ENCODE measurements around the gene CFAP46. TPM values are rescaled to one million over a fixed set of nuclear protein-coding genes. Genes with fewer than 3 reads are reported as not detected.

CFAP46 gene
- polyA plus RNA-seq, 1 of the 3 experiments (the other 2 are of a cell fraction), result 3.9 TPM

DNA sequence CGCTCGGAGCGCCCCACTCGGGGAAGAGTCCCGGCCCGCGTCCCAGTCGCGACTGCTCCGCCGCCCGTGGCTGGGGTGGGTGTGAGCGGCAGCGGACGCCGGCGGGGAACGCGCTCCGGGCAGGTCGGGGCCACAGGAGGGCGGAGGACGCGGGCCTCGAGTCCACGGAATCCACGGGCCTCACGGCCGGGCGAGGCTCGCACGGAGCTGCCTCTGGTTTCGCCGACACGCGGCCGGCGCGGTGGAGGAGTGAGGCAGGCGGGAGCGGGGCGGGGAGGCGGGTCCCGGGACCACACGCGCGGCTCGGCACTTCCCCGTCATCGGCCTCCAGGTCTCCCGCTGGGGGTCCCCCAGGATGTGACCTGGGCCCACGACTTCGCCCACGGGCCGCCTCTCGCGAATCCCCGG, 155.9 kb downstream of the CFAP46 start:
- H3K79me2 ChIP-seq (ENCODE audit: insufficient read depth), result no peaks in the 10 kb centered on the region
- H4K20me1 ChIP-seq (ENCODE audit: insufficient read depth), result 0 out of 2 replicates have a peak, but pooled peaks cover 4% of the 10 kb centered on the region
- H3K9me3 ChIP-seq, result no peaks in the 10 kb centered on the region
- H3K9ac ChIP-seq, result no peak overlapping the region
- H3K4me3 ChIP-seq (ENCODE audit: low read depth in 2 of 2, low read length in 1 of 2), result no peak overlapping the region
- H3K4me2 ChIP-seq, result no peak overlapping the region
- ChIA-PET CTCF (interaction anchor here (1.4 kb wide), 1 partner anchor 131 kb away, joined by 3 read pairs; no protein-coding TSS in a partner anchor), POLR2A (no interaction called here)
- no peaks in the 10 kb centered on the region for H3K4me1 ChIP-seq (ENCODE audit: control insufficient read depth in 1 of 2, insufficient read depth in 2 of 2, low read depth in 1 of 2, low read length in 1 of 2)
- H3F3A ChIP-seq (replicated peaks; ENCODE audit: insufficient read depth), result no peaks in the 10 kb centered on the region
- no peaks in the 10 kb centered on the region for H3K36me3 ChIP-seq (replicated peaks in 1 of 2; ENCODE audit: control insufficient read depth in 1 of 2, insufficient read depth in 2 of 2, low read length in 1 of 2)
- H3K27me3 ChIP-seq (ENCODE audit: insufficient read depth), result peaks cover 46% of the 10 kb centered on the region
- no peak overlapping the region for H2AFZ ChIP-seq (ENCODE audit: low read depth)
- H3K27ac ChIP-seq (ENCODE audit: low read depth in 2 of 2, low read length in 1 of 2), result no peak overlapping the region
- no peaks in the 10 kb centered on the region for H3K9me2 ChIP-seq
- DNase-seq, result peak; percentile 58
- TF ChIP-seq MXI1 (IDR thresholded peaks at IDR 0.05; ENCODE audit: low read depth, low read length), result no peak
- no peak for TF ChIP-seq SIN3A (IDR thresholded peaks at IDR 0.05; ENCODE audit: borderline replicate concordance, low read depth, low read length)
- TF ChIP-seq ELF1 (IDR thresholded peaks at IDR 0.05), result no peak
- TF ChIP-seq TCF12 (IDR thresholded peaks at IDR 0.05), result no peak
- no peak for TF ChIP-seq RAD21 (IDR thresholded peaks at IDR 0.05; ENCODE audit: low read length)
- no peak for TF ChIP-seq TAF1 (IDR thresholded peaks at IDR 0.05; ENCODE audit: borderline replicate concordance, low read depth, low read length)
- TF ChIP-seq, protein P1, sequence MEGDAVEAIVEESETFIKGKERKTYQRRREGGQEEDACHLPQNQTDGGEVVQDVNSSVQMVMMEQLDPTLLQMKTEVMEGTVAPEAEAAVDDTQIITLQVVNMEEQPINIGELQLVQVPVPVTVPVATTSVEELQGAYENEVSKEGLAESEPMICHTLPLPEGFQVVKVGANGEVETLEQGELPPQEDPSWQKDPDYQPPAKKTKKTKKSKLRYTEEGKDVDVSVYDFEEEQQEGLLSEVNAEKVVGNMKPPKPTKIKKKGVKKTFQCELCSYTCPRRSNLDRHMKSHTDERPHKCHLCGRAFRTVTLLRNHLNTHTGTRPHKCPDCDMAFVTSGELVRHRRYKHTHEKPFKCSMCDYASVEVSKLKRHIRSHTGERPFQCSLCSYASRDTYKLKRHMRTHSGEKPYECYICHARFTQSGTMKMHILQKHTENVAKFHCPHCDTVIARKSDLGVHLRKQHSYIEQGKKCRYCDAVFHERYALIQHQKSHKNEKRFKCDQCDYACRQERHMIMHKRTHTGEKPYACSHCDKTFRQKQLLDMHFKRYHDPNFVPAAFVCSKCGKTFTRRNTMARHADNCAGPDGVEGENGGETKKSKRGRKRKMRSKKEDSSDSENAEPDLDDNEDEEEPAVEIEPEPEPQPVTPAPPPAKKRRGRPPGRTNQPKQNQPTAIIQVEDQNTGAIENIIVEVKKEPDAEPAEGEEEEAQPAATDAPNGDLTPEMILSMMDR (IDR thresholded peaks at IDR 0.05), result no peak
- TF ChIP-seq, protein P2, sequence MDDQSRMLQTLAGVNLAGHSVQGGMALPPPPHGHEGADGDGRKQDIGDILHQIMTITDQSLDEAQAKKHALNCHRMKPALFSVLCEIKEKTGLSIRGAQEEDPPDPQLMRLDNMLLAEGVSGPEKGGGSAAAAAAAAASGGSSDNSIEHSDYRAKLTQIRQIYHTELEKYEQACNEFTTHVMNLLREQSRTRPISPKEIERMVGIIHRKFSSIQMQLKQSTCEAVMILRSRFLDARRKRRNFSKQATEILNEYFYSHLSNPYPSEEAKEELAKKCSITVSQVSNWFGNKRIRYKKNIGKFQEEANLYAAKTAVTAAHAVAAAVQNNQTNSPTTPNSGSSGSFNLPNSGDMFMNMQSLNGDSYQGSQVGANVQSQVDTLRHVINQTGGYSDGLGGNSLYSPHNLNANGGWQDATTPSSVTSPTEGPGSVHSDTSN (IDR thresholded peaks at IDR 0.05), result no peak
- no peak for TF ChIP-seq GATA2 (CRISPR knock-in tag; IDR thresholded peaks at IDR 0.05)
- no peak for TF ChIP-seq CHD2 (IDR thresholded peaks at IDR 0.05; ENCODE audit: low read length, partially characterized antibody)
- WGBS (ENCODE audit: low lambda C conversion rate), result no CpG with 5 or more reads among the region's 58 CpGs

DNA sequence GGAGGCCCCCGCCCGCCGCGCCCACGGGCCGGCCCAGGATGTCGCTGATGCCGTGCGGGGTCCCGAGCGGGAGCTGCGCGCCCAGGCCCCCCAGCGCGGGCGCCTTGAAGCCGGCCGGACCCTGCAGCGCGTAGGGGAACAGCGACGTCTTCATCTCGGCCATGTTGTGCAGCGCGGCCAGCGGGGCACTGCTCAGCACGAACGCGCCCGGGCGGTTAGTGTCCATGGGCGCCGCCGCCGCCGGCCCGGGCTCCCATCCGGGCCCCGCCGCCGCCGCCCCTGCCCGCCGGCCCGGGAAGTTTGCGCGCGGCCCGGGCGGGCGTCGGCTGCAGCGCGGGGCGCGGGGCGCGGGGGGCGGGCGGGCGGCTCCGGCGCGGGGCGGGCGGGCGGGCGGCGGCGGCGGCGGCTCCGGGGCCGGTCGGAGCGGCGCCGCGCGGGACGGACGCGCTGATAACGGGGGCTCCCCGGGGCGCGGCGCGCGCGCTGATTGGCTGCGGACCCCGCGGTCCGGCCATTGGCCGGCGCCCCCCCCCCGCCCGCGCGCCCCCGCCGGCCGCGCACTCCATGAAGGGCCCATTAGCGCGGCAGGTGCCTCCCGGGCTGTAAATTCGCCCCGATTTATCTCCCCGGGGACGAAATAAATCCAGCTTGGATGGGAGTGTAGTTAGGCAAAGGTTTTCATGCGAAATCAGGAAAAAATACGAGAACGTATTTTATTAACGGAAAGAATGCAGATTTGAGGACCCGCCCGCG, 156.5 kb downstream of the CFAP46 start, which contains the start of gene NKX6-2:
Gene NKX6-2 (minus strand): TSS at position 425 of the 753 bp plus-strand sequence. CDS start 199 bp downstream, at position 226.
- WGBS (ENCODE audit: low lambda C conversion rate), result 0% methylated on average over 6 of the region's 119 CpGs
- H3K27me3 ChIP-seq (ENCODE audit: insufficient read depth), result peaks cover 43% of the 10 kb centered on the region
- no peaks in the 10 kb centered on the region for H3K4me1 ChIP-seq (ENCODE audit: control insufficient read depth in 1 of 2, insufficient read depth in 2 of 2, low read depth in 1 of 2, low read length in 1 of 2)
- 0 out of 2 replicates have a peak, but pooled peaks cover 4% of the 10 kb centered on the region for H4K20me1 ChIP-seq (ENCODE audit: insufficient read depth)
- no peak within 1 kb of the TSS for H3K4me3 ChIP-seq (ENCODE audit: low read depth in 2 of 2, low read length in 1 of 2)
- no peak within 1 kb of the TSS for H3K27ac ChIP-seq (ENCODE audit: low read depth in 2 of 2, low read length in 1 of 2)
- H3K9ac ChIP-seq, result no peak within 1 kb of the TSS
- no peaks in the 10 kb centered on the region for H3K9me3 ChIP-seq
- no peak within 1 kb of the TSS for H3K4me2 ChIP-seq
- no peaks in the 10 kb centered on the region for H3F3A ChIP-seq (replicated peaks; ENCODE audit: insufficient read depth)
- H3K79me2 ChIP-seq (ENCODE audit: insufficient read depth), result no peaks in the 10 kb centered on the region
- ChIA-PET POLR2A (no interaction called here), CTCF (interaction anchor here (1.4 kb wide), 1 partner anchor 130 kb away, joined by 3 read pairs; no protein-coding TSS in a partner anchor)
- H3K9me2 ChIP-seq, result no peaks in the 10 kb centered on the region
- H2AFZ ChIP-seq (ENCODE audit: low read depth), result no peak within 1 kb of the TSS
- peak; percentile 74 for DNase-seq
- H3K36me3 ChIP-seq (replicated peaks in 1 of 2; ENCODE audit: control insufficient read depth in 1 of 2, insufficient read depth in 2 of 2, low read length in 1 of 2), result no peaks in the 10 kb centered on the region
- TF ChIP-seq, protein P2 (IDR thresholded peaks at IDR 0.05), result no peak
- no peak for TF ChIP-seq EZH2phosphoT487 (IDR thresholded peaks at IDR 0.05; ENCODE audit: borderline replicate concordance, low read depth)
- TF ChIP-seq YY1 (IDR thresholded peaks at IDR 0.05; ENCODE audit: low read depth), result no peak
- TF ChIP-seq, protein P3, sequence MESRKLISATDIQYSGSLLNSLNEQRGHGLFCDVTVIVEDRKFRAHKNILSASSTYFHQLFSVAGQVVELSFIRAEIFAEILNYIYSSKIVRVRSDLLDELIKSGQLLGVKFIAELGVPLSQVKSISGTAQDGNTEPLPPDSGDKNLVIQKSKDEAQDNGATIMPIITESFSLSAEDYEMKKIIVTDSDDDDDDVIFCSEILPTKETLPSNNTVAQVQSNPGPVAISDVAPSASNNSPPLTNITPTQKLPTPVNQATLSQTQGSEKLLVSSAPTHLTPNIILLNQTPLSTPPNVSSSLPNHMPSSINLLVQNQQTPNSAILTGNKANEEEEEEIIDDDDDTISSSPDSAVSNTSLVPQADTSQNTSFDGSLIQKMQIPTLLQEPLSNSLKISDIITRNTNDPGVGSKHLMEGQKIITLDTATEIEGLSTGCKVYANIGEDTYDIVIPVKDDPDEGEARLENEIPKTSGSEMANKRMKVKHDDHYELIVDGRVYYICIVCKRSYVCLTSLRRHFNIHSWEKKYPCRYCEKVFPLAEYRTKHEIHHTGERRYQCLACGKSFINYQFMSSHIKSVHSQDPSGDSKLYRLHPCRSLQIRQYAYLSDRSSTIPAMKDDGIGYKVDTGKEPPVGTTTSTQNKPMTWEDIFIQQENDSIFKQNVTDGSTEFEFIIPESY (IDR thresholded peaks at IDR 0.05; ENCODE audit: borderline replicate concordance, low read depth), result no peak
- no peak for TF ChIP-seq MEF2A (IDR thresholded peaks at IDR 0.05; ENCODE audit: borderline replicate concordance, low read depth)
- TF ChIP-seq TCF12 (IDR thresholded peaks at IDR 0.05), result no peak
- TF ChIP-seq FOXJ3 (CRISPR knock-in tag; IDR thresholded peaks at IDR 0.05), result no peak
- TF ChIP-seq TEAD4 (IDR thresholded peaks at IDR 0.05; ENCODE audit: borderline replicate concordance, insufficient read depth), result no peak
- TF ChIP-seq FOSL2 (IDR thresholded peaks at IDR 0.05; ENCODE audit: borderline replicate concordance, low read depth), result no peak
- TF ChIP-seq NRF1 (IDR thresholded peaks at IDR 0.05; ENCODE audit: low read depth, low read length), result no peak
- TF ChIP-seq, protein P4, sequence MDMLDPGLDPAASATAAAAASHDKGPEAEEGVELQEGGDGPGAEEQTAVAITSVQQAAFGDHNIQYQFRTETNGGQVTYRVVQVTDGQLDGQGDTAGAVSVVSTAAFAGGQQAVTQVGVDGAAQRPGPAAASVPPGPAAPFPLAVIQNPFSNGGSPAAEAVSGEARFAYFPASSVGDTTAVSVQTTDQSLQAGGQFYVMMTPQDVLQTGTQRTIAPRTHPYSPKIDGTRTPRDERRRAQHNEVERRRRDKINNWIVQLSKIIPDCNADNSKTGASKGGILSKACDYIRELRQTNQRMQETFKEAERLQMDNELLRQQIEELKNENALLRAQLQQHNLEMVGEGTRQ (IDR thresholded peaks at IDR 0.05; ENCODE audit: borderline replicate concordance, low read depth, low read length), result no peak
